ENCODE measurements around the gene SSNA1. TPM values are rescaled to one million over a fixed set of nuclear protein-coding genes. Genes with fewer than 3 reads are reported as not detected.
A peak's percentile ranks its signal among the peaks of the same experiment; 100 is the strongest.

Gene SSNA1, protein sequence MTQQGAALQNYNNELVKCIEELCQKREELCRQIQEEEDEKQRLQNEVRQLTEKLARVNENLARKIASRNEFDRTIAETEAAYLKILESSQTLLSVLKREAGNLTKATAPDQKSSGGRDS
- total RNA-seq (2011; cell fraction: chromatin; rRNA removed; ENCODE audit: low replicate concordance): 2.1 and 9.0 TPM in 2 replicates
- total RNA-seq (2011; cell fraction: nucleolus; rRNA removed): 24.7 and 27.9 TPM in 2 replicates
- 12.1 and 13.6 TPM in 2 replicates for total RNA-seq (2011; cell fraction: nucleoplasm; rRNA removed)
- total RNA-seq (2014; rRNA removed) (130 and 153 TPM in 2 replicates), total RNA-seq (2014; rRNA removed; fragmentation: Illumina TruSeq; extraction: Trizol) (8.7 and 16.8 TPM in 2 replicates), total RNA-seq (2015; rRNA removed; fragmentation: Illumina TruSeq; extraction: Trizol) (74.7 and 76.7 TPM in 2 replicates), total RNA-seq (2021) (96.4 and 106 TPM in 2 replicates), polyA plus RNA-seq (2011; rRNA removed) (40.5 and 43.4 TPM in 2 replicates), polyA plus RNA-seq (2014; fragmentation: Illumina TruSeq; extraction: Trizol) (57.1 and 101 TPM in 2 replicates), polyA plus RNA-seq (2014; fragmentation: Nextera tagmentation; extraction: Ambion mirVana) (10 to 100 TPM in 1 of 2 experiments, 1 to 10 TPM in 1; 1.9 to 11.8 TPM), polyA plus RNA-seq (2014; rRNA removed) (114 and 137 TPM in 2 replicates), polyA minus RNA-seq (2011; rRNA and poly(A)+ RNA removed) (5.8 and 11.0 TPM in 2 replicates), Bru-seq, nascent RNA (percentile 77 among the genes with signal in this experiment), BruChase-seq, experiment 1, labeled RNA remaining after a 2-hour chase (percentile 72 among the genes with signal in this experiment), BruChase-seq, experiment 2, labeled RNA remaining after a 6-hour chase (percentile 76 among the genes with signal in this experiment)
- polyA plus RNA-seq (2011; cell fraction: cytosol; rRNA removed): 64.1 and 151 TPM in 2 replicates
- polyA plus RNA-seq (2011; cell fraction: nucleus; rRNA removed): 31.5 and 49.3 TPM in 2 replicates
- polyA plus RNA-seq (2012): 94.8 and 97.7 TPM in 2 replicates
- 18.9 and 27.1 TPM in 2 replicates for polyA minus RNA-seq (2011; cell fraction: cytosol; rRNA and poly(A)+ RNA removed)
- polyA minus RNA-seq (2011; cell fraction: nucleus; rRNA and poly(A)+ RNA removed): 7.0 and 10.3 TPM in 2 replicates
- long read RNA-seq, experiment 1, transcript SSNA1-201 (3 exons, 896 nt): minor isoform, 68 of 316 reads
- long read RNA-seq, experiment 1, transcript SSNA1-203 (2 exons, 570 nt): minor isoform, 13 of 316 reads
- long read RNA-seq, experiment 1, transcript SSNA1-202 (2 exons, 1,170 nt): major isoform, 148 of 316 reads
- long read RNA-seq, experiment 1, partial matches to known transcripts: 0 of 316 reads
- long read RNA-seq, experiment 1, other reads (novel, unspliced or antisense): 84 of 316 reads
- long read RNA-seq, experiment 2, transcript SSNA1-202 (2 exons, 1,170 nt): major isoform, 100 of 162 reads
- long read RNA-seq, experiment 2, transcript SSNA1-201 (3 exons, 896 nt): minor isoform, 42 of 162 reads
- long read RNA-seq, experiment 2, transcript SSNA1-203 (2 exons, 570 nt): minor isoform, 7 of 162 reads
- long read RNA-seq, experiment 2, partial matches to known transcripts: 0 of 162 reads
- long read RNA-seq, experiment 2, other reads (novel, unspliced or antisense): 12 of 162 reads
- long read RNA-seq, experiment 3, transcript SSNA1-202 (2 exons, 1,170 nt): major isoform, 53 of 99 reads
- long read RNA-seq, experiment 3, transcript SSNA1-201 (3 exons, 896 nt): minor isoform, 37 of 99 reads
- long read RNA-seq, experiment 3, partial matches to known transcripts: 0 of 99 reads
- long read RNA-seq, experiment 3, other reads (novel, unspliced or antisense): 5 of 99 reads

DNA sequence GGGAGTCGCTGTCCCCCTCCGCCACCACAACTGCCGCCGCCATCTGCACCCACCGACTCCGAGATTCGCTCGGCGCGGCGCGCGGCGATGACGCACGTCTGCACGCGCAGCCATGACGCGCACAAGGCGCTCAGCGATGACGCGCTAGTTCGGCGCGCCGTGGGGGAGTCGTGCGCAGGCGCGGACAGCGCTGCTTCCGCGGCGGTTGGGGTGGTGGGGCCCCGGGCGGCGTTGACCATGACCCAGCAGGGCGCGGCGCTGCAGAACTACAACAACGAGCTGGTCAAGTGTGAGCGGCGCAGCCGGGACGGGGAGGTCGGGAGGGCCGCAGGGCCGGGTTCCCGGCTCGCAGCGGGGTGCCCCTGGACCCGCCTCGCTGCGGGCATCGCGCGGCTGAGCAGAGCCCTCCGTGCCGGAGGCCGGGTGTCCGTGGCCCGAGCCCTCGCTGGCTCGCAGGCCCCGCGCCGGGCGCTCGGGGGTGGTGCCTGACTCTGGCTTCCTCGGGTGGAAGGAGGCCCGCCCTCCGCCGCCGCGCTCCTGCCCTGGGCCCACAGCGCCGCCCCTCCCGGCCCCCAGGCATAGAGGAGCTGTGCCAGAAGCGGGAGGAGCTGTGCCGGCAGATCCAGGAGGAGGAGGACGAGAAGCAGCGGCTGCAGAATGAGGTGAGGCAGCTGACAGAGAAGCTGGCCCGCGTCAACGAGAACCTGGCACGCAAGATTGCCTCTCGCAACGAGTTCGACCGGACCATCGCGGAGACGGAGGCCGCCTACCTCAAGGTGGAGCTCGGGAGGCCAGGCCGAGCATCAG lies at the start of gene SSNA1, which contains the start of gene ANAPC2:
Gene SSNA1 (plus strand): TSS at position 187 of the 807 bp plus-strand sequence. CDS start 51 bp downstream, at position 238.
Gene ANAPC2 (minus strand): TSS at position 71 of the 807 bp plus-strand sequence. CDS start 28 bp downstream, at position 43.
- Histone ChIP-seq H3K9me3 (replicated peaks; ENCODE audit: control insufficient read depth, insufficient read depth, low read depth, low read length) (no peaks in the 10 kb centered on the region), H3K79me2 (ENCODE audit: control insufficient read depth, insufficient read depth, low read length) (peaks cover 43% of the 10 kb centered on the region), H3K27me3 (ENCODE audit: control insufficient read depth in 2 of 2, insufficient read depth in 2 of 2, low read length in 2 of 2) (no peaks in the 10 kb centered on the region), H3K9me1 (ENCODE audit: control insufficient read depth, insufficient read depth, low read length) (no peaks in the 10 kb centered on the region), H2AFZ (ENCODE audit: low read depth, low read length) (peak within 1 kb of the TSS; percentile 91), H3K9ac (ENCODE audit: insufficient read depth in 1 of 2, low read depth in 2 of 2, low read length in 2 of 2) (peak within 1 kb of the TSS; percentile 93 to 96), H3K27ac (ENCODE audit: extremely low read depth, low read depth, low read length) (peak within 1 kb of the TSS; percentile 94), H4K20me1 (replicated peaks; ENCODE audit: control insufficient read depth, insufficient read depth, low read length) (peaks cover 8% of the 10 kb centered on the region), H3K4me1 (replicated peaks in 1 of 2; ENCODE audit: control insufficient read depth in 2 of 2, insufficient read depth in 2 of 2, low read length in 2 of 2) (peaks cover 20 to 95% of the 10 kb centered on the region in 2 experiments), H3K36me3 (ENCODE audit: control insufficient read depth, insufficient read depth, low read length) (peaks cover 64% of the 10 kb centered on the region; the same call in 2 of the 3 replicates), H3K4me2 (ENCODE audit: insufficient read depth, low read length) (peak within 1 kb of the TSS; percentile 98), H3K4me3 (peak within 1 kb of the TSS; percentile 98)
- intact Hi-C loops (cut with micrococcal nuclease): loop anchor here (1.0 kb wide), 1 partner anchor 39 kb away; the partner anchor contains the start of gene RNF224
- ChIA-PET CTCF (ENCODE audit: low intra/inter-chr PET ratio) (interaction anchor here (0.6 to 2.5 kb wide), 6 partner anchors 39 to 139 kb away, joined by 3 to 19 read pairs (median 4); partner anchors contain the start of gene RNF224), POLR2A (interaction anchor here (0.5 to 6.7 kb wide), 24 partner anchors 9 to 640 kb away, joined by 3 to 56 read pairs (median 4); partner anchors contain the start of genes NDOR1, NRARP, RNF224 and TMEM203)
- in situ Hi-C loops (cut with MboI): loop anchor here (5.0 kb wide), 1 partner anchor 39 kb away; the partner anchor contains the start of genes CYSRT1 and RNF224
- FAIRE-seq (peak; percentile 96), DNase-seq (ENCODE audit: extremely low read depth in 1 of 4, low spot score in 3 of 4) (peak; percentile 93 to 98 (median 96)), ATAC-seq (peak; percentile 96)
- WGBS (ENCODE audit: insufficient coverage, low coverage, missing lambda C conversion rate): under 1% methylated on average over 82 of the region's 98 CpGs
- BruUV-seq (replicated peaks): TSS peak; percentile 88
- TF ChIP-seq NCOA4 (IDR thresholded peaks at IDR 0.05; ENCODE audit: partially characterized antibody): no peak
- TF ChIP-seq NFE2 (IDR thresholded peaks at IDR 0.05; ENCODE audit: low read depth): peak; percentile 69
- TF ChIP-seq MAZ (CRISPR knock-in tag; conservative IDR thresholded peaks at IDR 0.05 in 1 of 2, IDR thresholded peaks at IDR 0.05 in 1 of 2): peak; percentile 91 to 94
- TF ChIP-seq SRSF1 (IDR thresholded peaks at IDR 0.05; ENCODE audit: low read depth, low read length): no peak
- peak in 1 of 2 experiments; percentile 16 for TF ChIP-seq E2F6 (IDR thresholded peaks at IDR 0.05; ENCODE audit: borderline replicate concordance in 1 of 2, extremely low read depth in 1 of 2, insufficient read depth in 1 of 2, insufficient read length in 1 of 2, low read depth in 1 of 2, low read length in 1 of 2, poor library complexity in 1 of 2, severe bottlenecking in 1 of 2)
- no peak for TF ChIP-seq CBFA2T2 (conservative IDR thresholded peaks at IDR 0.05)
- 0 out of 2 replicates have a peak, but pooled peaks have one; percentile 14 for TF ChIP-seq RUNX1 (IDR thresholded peaks at IDR 0.05; ENCODE audit: low read depth)
